ENCODE measurements around the gene IQGAP2. TPM values are rescaled to one million over a fixed set of nuclear protein-coding genes. Genes with fewer than 3 reads are reported as not detected.
"Not testable (repeated sequence)": the region's sequence is repeated elsewhere in the genome, so short reads cannot be mapped to it uniquely, and the experiment has no call there.

Gene IQGAP2, protein sequence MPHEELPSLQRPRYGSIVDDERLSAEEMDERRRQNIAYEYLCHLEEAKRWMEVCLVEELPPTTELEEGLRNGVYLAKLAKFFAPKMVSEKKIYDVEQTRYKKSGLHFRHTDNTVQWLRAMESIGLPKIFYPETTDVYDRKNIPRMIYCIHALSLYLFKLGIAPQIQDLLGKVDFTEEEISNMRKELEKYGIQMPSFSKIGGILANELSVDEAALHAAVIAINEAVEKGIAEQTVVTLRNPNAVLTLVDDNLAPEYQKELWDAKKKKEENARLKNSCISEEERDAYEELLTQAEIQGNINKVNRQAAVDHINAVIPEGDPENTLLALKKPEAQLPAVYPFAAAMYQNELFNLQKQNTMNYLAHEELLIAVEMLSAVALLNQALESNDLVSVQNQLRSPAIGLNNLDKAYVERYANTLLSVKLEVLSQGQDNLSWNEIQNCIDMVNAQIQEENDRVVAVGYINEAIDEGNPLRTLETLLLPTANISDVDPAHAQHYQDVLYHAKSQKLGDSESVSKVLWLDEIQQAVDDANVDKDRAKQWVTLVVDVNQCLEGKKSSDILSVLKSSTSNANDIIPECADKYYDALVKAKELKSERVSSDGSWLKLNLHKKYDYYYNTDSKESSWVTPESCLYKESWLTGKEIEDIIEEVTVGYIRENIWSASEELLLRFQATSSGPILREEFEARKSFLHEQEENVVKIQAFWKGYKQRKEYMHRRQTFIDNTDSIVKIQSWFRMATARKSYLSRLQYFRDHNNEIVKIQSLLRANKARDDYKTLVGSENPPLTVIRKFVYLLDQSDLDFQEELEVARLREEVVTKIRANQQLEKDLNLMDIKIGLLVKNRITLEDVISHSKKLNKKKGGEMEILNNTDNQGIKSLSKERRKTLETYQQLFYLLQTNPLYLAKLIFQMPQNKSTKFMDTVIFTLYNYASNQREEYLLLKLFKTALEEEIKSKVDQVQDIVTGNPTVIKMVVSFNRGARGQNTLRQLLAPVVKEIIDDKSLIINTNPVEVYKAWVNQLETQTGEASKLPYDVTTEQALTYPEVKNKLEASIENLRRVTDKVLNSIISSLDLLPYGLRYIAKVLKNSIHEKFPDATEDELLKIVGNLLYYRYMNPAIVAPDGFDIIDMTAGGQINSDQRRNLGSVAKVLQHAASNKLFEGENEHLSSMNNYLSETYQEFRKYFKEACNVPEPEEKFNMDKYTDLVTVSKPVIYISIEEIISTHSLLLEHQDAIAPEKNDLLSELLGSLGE (N-terminal part only)
- total RNA-seq: 10 to 100 TPM; 62.7 to 74.9 TPM

GRCh38 chr5:76402886-76403765 lies at the start of gene IQGAP2:
IQGAP2 (plus strand) TSS chr5:76403285; CDS start chr5:76403546, 261 bp downstream.
- peak within 1 kb of the TSS; percentile 99 for H3K27ac Mint-ChIP-seq
- peak within 1 kb of the TSS; percentile 97 for H3K4me3 Mint-ChIP-seq
- H3K27me3 Mint-ChIP-seq: peaks cover 9% of the 10 kb centered on the region
- peak; percentile 93 for DNase-seq
- ATAC-seq (ENCODE audit: low read depth): peak; percentile 58
- peaks cover 7% of the 10 kb centered on the region for H3K36me3 Mint-ChIP-seq
- H3K9me3 Mint-ChIP-seq: no peaks in the 10 kb centered on the region
- peaks cover 48% of the 10 kb centered on the region for H3K4me1 Mint-ChIP-seq
- POLR2A ChIA-PET: interaction anchor here (0.6 to 4.8 kb wide), 30 partner anchors 10 to 325 kb away, joined by 3 to 88 read pairs (median 5); no protein-coding TSS in a partner anchor

- Mint-ChIP-seq H3K27ac (no peak overlapping the region), H3K9me3 (no peaks in the 10 kb centered on the region), H3K4me1 (peaks cover 4% of the 10 kb centered on the region), H3K36me3 (no peaks in the 10 kb centered on the region), H3K4me3 (no peak overlapping the region), H3K27me3 (peaks cover 6% of the 10 kb centered on the region)
- DNase-seq (no peak), ATAC-seq (ENCODE audit: low read depth) (no peak)
- POLR2A ChIA-PET: no interaction called here
Measured at GRCh38 chr5:76356887-76357286, 46.2 kb upstream of the IQGAP2 start.

- ATAC-seq (ENCODE audit: low read depth) (no peak), DNase-seq (no peak)
- no peaks in the 10 kb centered on the region for H3K36me3 Mint-ChIP-seq
- no peak overlapping the region for H3K4me3 Mint-ChIP-seq
- H3K27me3 Mint-ChIP-seq: no peaks in the 10 kb centered on the region
- H3K27ac Mint-ChIP-seq: no peak overlapping the region
- POLR2A ChIA-PET: interaction anchor here (1.4 kb wide), 1 partner anchor 39 kb away, joined by 5 read pairs; the partner anchor contains the start of gene IQGAP2
- H3K4me1 Mint-ChIP-seq: peaks cover 6% of the 10 kb centered on the region
- no peaks in the 10 kb centered on the region for H3K9me3 Mint-ChIP-seq
Measured at GRCh38 chr5:76363352-76364225, 39.5 kb upstream of the IQGAP2 start.

GRCh38 chr5:76364226-76364589 lies 38.9 kb upstream of the IQGAP2 start:
- Mint-ChIP-seq H3K27ac (no peak overlapping the region), H3K9me3 (no peaks in the 10 kb centered on the region), H3K27me3 (no peaks in the 10 kb centered on the region), H3K4me3 (no peak overlapping the region), H3K4me1 (peaks cover 6% of the 10 kb centered on the region), H3K36me3 (no peaks in the 10 kb centered on the region)
- ATAC-seq (ENCODE audit: low read depth): no peak
- no peak for DNase-seq
- POLR2A ChIA-PET: interaction anchor here (1.4 kb wide), 1 partner anchor 39 kb away, joined by 5 read pairs; the partner anchor contains the start of gene IQGAP2

GRCh38 chr5:76365561-76365960 lies 37.5 kb upstream of the IQGAP2 start:
- H3K27me3 Mint-ChIP-seq: no peaks in the 10 kb centered on the region
- POLR2A ChIA-PET: interaction anchor here (0.6 kb wide), 1 partner anchor 8 kb away, joined by 5 read pairs; no protein-coding TSS in a partner anchor
- no peaks in the 10 kb centered on the region for H3K9me3 Mint-ChIP-seq
- ATAC-seq (ENCODE audit: low read depth): no peak
- no peak for DNase-seq
- H3K4me1 Mint-ChIP-seq: peaks cover 9% of the 10 kb centered on the region
- no peak overlapping the region for H3K4me3 Mint-ChIP-seq
- no peaks in the 10 kb centered on the region for H3K36me3 Mint-ChIP-seq
- H3K27ac Mint-ChIP-seq: no peak overlapping the region

DNA sequence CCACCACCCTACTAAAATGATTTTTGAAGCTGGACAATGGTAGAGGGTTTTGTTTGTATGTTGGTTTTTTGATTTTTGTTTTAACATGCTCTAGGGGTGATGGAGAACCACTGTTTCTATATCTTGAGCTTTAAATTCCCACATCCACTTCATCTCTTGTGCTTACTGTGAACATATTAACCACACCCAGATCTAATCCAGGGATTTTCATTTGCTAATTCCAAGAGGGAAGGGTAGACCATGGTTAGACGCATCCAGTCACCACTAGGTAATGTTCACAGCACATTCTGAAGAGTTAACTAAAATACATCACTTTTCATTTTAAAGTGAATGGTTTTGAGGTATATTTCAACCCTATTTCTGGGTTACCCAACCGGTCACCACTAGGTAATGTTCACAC lies 36.5 kb upstream of the IQGAP2 start:
- DNase-seq: no peak
- POLR2A ChIA-PET: no interaction called here
- Mint-ChIP-seq H3K36me3 (no peaks in the 10 kb centered on the region), H3K27me3 (no peaks in the 10 kb centered on the region), H3K9me3 (peaks cover 1% of the 10 kb centered on the region), H3K4me1 (peaks cover 4% of the 10 kb centered on the region), H3K4me3 (no peak overlapping the region), H3K27ac (no peak overlapping the region)
- no peak for ATAC-seq (ENCODE audit: low read depth)

DNA sequence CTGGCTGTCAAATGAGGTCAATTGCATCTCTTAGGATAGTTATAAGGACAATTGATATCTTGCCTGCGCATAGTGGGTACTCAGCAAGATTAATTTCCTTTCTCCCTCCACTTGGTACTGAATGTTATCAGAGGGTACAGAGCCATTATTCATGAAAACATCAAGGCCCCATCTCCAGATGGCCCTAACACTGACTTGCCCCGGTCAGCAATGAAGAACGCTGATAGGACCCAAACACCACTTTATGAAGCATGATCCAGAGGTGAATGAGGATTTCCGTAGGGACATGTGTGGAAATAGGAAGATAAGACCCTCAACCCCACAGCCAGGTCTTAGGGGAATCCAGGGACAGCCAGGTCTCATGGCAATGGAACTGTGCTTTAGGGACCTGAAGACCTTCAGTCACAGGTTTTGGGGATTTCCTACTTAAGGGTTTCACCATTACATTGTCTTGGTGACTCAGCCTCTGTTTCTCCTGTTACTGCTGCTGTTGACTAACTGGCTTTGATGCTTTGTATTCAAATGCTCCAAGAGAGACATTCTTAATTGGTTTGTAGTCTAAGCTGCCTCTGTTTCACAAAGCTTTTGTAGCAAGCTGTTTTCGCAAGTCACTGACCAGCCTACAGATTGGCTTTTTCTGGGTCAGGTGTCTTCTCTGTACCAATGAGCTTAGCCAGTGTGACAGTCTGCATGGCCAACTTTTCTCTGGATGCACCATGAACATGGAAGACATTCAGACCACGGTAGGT lies 35.3 kb upstream of the IQGAP2 start:
- H3K36me3 Mint-ChIP-seq: no peaks in the 10 kb centered on the region
- POLR2A ChIA-PET: no interaction called here
- peaks cover 4% of the 10 kb centered on the region for H3K4me1 Mint-ChIP-seq
- H3K9me3 Mint-ChIP-seq: peaks cover 1% of the 10 kb centered on the region
- no peak overlapping the region for H3K4me3 Mint-ChIP-seq
- ATAC-seq (ENCODE audit: low read depth) (peak; percentile 45), DNase-seq (no peak)
- H3K27ac Mint-ChIP-seq: no peak overlapping the region
- H3K27me3 Mint-ChIP-seq: no peaks in the 10 kb centered on the region

- no peaks in the 10 kb centered on the region for H3K36me3 Mint-ChIP-seq
- ATAC-seq (ENCODE audit: low read depth) (no peak), DNase-seq (no peak)
- H3K27me3 Mint-ChIP-seq: no peaks in the 10 kb centered on the region
- peaks cover 1% of the 10 kb centered on the region for H3K9me3 Mint-ChIP-seq
- no peak overlapping the region for H3K27ac Mint-ChIP-seq
- peaks cover 4% of the 10 kb centered on the region for H3K4me1 Mint-ChIP-seq
- POLR2A ChIA-PET: no interaction called here
- no peak overlapping the region for H3K4me3 Mint-ChIP-seq
Measured at GRCh38 chr5:76368941-76369340, 34.1 kb upstream of the IQGAP2 start.

DNA sequence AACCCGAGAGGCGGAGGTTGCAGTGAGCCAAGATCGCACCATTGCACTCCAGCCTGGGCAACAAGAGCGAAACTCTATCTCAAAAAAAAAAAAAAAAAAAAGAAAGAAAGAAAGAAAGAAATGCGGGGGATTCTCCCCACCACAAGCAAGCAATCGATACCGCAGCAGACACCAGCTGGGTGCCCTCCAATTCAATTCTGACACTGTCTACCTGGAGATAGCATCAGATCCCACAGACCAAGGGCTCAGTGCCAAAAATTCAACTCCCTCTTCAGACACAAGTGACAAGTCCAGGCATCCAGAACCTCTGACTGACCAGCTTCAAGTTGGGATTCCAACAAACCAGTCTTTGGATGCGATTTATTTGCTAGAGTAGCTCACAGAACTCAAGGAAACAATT lies 33.4 kb upstream of the IQGAP2 start:
- ATAC-seq (ENCODE audit: low read depth); DNase-seq; H3K27me3 Mint-ChIP-seq; H3K4me3 Mint-ChIP-seq; H3K36me3 Mint-ChIP-seq; POLR2A ChIA-PET; H3K9me3 Mint-ChIP-seq; H3K27ac Mint-ChIP-seq; H3K4me1 Mint-ChIP-seq: not testable (repeated sequence)

DNA sequence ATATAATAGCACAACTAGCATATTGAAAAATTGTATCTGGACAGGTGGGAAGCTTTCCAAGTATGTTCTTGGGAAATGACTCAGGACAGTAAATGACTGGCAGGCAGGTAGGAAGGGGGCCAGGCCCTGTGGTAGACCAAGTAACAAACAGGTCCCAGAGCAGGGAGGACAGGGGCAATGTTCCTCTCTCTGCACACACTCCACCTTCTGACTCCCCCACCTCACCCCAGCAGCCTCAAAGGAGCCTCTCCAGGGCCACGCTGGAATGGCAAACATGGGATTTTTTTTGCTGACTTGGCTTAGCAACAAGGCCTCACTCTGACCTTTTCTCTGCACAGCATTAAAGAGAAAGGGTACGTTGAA lies 31.1 kb upstream of the IQGAP2 start:
- ATAC-seq (ENCODE audit: low read depth): no peak
- H3K4me1 Mint-ChIP-seq: peaks cover 2% of the 10 kb centered on the region

More for the DNA sequence above, 31.1 kb upstream of the IQGAP2 start:
- Mint-ChIP-seq H3K4me3 (no peak overlapping the region), H3K36me3 (no peaks in the 10 kb centered on the region), H3K27me3 (no peaks in the 10 kb centered on the region), H3K9me3 (peaks cover 1% of the 10 kb centered on the region), H3K27ac (no peak overlapping the region)
- POLR2A ChIA-PET: interaction anchor here (0.6 kb wide), 1 partner anchor 681 kb away, joined by 3 read pairs; no protein-coding TSS in a partner anchor
- no peak for DNase-seq

All from activated naive CD8-positive, alpha-beta T cell treated with anti-CD3 and anti-CD28 coated beads, Interleukin-2, amount 10 ng/mL, durations not matched to agents 7 days and 5 days (primary cell).